ENCODE measurements around the gene RPS3.
"Not testable (repeated sequence)": the region's sequence is repeated elsewhere in the genome, so short reads cannot be mapped to it uniquely, and the experiment has no call there.

RPS3 gene

GRCh38 chr11:75373201-75373600 is 26.1 kb upstream of the RPS3 start:
- no peak for TF ChIP-seq CTCF (IDR thresholded peaks at IDR 0.05; ENCODE audit: extremely low read depth, missing control alignments)
- no peak for DNase-seq (ENCODE audit: low spot score)

DNA sequence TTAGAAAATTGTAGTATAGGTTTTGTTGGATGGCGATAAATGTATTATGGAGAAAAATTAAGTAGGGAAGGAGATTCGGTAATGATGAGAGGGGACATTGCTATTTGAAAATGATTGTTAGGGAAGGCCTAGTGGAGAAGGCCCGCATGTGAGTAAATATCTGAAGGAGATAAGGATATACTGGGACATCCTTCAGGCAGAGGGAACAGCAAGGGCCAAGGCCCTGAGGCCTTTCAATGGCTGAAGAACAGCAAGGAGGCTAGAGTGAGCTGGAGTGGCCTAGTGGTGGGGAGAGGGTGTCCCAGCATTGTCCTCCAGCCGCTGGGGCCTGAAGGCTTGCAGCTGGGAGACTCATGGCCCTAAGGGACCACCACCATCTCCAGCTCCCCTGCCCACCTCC is 24.7 kb upstream of the RPS3 start:
- TF ChIP-seq CTCF (IDR thresholded peaks at IDR 0.05; ENCODE audit: extremely low read depth, missing control alignments), result no peak

DNA sequence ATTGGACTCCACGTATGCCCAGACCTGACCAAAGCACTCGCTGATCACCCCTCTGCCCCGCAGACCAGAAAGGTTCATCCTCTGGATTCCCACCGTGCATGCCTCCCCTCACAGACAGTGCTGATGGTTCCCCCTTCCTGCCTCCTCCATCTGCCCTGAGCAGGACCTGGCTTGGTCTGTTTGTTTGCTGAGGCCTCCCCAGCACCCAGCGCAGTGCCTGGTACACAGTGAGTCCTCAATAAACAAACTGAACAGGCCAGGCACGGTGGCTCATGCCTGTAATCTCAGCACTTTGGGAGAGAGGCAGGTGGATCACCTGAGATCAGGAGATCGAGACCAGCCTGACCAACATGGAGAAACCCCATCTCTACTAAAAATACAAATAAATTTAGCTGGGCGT is 23.7 kb upstream of the RPS3 start:
- no peak for DNase-seq (ENCODE audit: low spot score)

More for the DNA sequence above, 24.7 kb upstream of the RPS3 start:
- no peak for DNase-seq (ENCODE audit: low spot score)

DNA sequence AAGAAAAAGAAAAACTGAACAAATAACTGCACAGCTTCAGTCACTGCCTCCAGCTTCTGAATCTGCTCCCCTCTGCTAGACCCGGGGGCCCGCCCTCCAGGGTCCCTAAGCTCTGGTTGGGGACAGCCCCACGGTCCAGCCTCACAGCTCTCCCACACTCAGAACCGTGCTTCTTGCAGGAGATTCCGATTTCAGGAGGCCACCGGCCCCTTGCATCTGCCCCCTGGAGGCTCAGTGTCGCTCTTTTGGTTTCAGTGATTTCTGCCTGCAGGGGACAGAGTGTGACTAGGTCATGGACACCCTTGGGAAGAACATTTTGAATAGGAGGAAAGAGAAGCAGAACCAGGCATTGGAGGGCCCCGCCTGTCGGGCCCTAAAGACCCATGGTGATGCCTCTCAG is 23.1 kb upstream of the RPS3 start:
- no peak for TF ChIP-seq CTCF (IDR thresholded peaks at IDR 0.05; ENCODE audit: extremely low read depth, missing control alignments)
- DNase-seq (ENCODE audit: low spot score), result no peak

More for the DNA sequence above, 23.7 kb upstream of the RPS3 start:
- no peak for TF ChIP-seq CTCF (IDR thresholded peaks at IDR 0.05; ENCODE audit: extremely low read depth, missing control alignments)

DNA sequence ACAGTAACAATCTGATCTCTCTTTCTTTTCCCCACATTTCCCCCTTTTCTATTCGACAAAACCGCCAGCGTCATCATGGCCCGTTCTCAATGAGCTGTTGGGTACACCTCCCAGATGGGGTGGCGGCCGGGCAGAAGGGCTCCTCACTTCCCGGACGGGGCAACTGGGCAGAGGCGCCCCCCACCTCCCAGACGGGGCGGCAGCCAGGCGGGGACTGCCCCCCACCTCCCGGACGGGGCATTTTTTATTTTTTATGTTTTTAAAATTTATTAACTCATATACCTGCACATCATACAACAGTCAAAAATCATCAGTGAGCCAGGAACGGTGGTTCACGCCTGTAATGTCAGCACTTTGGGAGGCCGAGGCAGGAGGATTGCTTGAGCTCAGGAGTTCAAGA is 20.5 kb upstream of the RPS3 start:
- DNase-seq (ENCODE audit: low spot score), result not testable (repeated sequence)

- TF ChIP-seq CTCF (IDR thresholded peaks at IDR 0.05; ENCODE audit: extremely low read depth, missing control alignments), result no peak
- no peak for DNase-seq (ENCODE audit: low spot score)
Observed at GRCh38 chr11:75380245-75380644, 19.1 kb upstream of the RPS3 start.

- DNase-seq (ENCODE audit: low spot score), result no peak
- TF ChIP-seq CTCF (IDR thresholded peaks at IDR 0.05; ENCODE audit: extremely low read depth, missing control alignments), result no peak
Observed at GRCh38 chr11:75380716-75381420, 18.4 kb upstream of the RPS3 start.

DNA sequence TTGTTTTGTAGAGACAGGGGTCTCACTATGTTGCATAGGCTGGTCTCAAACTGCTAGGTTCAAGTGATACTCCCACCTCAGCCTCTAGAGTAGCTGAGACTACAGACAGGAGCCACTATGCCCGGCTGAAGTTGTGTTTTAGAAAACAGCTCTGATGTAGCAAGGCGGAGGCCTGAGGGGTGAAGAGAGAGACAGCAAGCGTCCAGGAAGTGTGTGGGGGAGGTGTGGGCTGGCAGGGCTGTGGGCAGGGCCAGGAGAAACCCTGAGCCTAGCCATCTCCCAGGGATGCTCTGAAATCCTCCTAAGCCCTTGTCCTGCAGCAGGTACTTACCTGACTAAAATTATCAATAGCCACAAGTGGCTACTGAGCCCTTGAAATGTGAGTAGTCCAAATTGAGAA is 16.1 kb upstream of the RPS3 start:
- TF ChIP-seq CTCF (IDR thresholded peaks at IDR 0.05; ENCODE audit: extremely low read depth, missing control alignments), result no peak

More for the DNA sequence above, 16.1 kb upstream of the RPS3 start:
- no peak for DNase-seq (ENCODE audit: low spot score)
